Measurements from ENCODE around the gene HGS. TPM values are rescaled to one million over a fixed set of nuclear protein-coding genes. Genes with fewer than 3 reads are reported as not detected.

The HGS gene
- total RNA-seq, 4 donors from 2014 or later, result 51.5 to 90.5 (median 66.6) TPM

DNA sequence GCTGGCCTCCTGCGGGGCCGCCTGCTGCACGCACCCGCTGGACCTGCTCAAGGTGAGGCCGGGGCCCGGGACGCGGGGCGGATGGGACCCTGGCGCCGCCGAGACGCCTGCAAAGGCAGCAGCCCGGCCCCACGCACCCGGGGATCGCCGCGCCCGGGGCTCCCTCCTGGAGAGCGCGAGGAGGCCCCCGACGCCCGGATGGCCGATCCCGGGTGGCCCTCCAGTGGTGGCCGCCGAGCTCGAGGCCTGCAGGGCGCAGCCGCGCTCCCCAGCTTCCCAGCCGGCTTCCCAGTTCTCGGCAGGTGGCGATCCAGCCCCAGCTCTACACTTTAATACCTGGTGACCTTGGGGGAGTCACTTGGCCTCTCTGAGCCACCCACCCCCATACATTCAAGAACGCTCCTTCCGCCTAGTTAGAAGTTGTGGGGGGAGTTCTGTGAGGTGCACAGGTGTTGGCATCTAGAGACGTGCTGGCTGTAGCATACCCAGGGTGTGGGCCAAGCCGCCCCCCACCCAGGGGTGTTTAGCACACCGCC lies 28.7 kb downstream of the HGS start:
- no CpG with 5 or more reads among the region's 41 CpGs for WGBS, 2 donors (ENCODE audit: low coverage in 1 of 2)
- ATAC-seq, result peak; percentile 38
- no peaks in the 10 kb centered on the region for H3K9me3 ChIP-seq

GRCh38 chr17:81713004-81713555 lies 29.3 kb downstream of the HGS start:
- H3K36me3 ChIP-seq, result peaks cover 0 to 14% of the 10 kb centered on the region in 2 donors
- WGBS, 2 donors (ENCODE audit: low coverage in 1 of 2), result 22 to 100% methylated on average over 1 to 12 of the region's 18 CpGs
- peak overlapping the region in 2 of 4 donors; percentile 68 to 77 for H3K27ac ChIP-seq
- no peak for TF ChIP-seq EP300 (IDR thresholded peaks at IDR 0.05)
- TF ChIP-seq POLR2AphosphoS5 (IDR thresholded peaks at IDR 0.05), result no peak
- TF ChIP-seq, protein P1, sequence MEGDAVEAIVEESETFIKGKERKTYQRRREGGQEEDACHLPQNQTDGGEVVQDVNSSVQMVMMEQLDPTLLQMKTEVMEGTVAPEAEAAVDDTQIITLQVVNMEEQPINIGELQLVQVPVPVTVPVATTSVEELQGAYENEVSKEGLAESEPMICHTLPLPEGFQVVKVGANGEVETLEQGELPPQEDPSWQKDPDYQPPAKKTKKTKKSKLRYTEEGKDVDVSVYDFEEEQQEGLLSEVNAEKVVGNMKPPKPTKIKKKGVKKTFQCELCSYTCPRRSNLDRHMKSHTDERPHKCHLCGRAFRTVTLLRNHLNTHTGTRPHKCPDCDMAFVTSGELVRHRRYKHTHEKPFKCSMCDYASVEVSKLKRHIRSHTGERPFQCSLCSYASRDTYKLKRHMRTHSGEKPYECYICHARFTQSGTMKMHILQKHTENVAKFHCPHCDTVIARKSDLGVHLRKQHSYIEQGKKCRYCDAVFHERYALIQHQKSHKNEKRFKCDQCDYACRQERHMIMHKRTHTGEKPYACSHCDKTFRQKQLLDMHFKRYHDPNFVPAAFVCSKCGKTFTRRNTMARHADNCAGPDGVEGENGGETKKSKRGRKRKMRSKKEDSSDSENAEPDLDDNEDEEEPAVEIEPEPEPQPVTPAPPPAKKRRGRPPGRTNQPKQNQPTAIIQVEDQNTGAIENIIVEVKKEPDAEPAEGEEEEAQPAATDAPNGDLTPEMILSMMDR (IDR thresholded peaks at IDR 0.05), result no peak
- no peak for TF ChIP-seq POLR2A (IDR thresholded peaks at IDR 0.05)
- peaks cover 0 to 41% (median 28%) of the 10 kb centered on the region in 3 donors for H3K4me1 ChIP-seq
- no peak for ATAC-seq
- H3K9me3 ChIP-seq, result no peaks in the 10 kb centered on the region
- no peaks in the 10 kb centered on the region for H3K27me3 ChIP-seq
- H3K4me3 ChIP-seq, result peak overlapping the region; percentile 75 to 87

More for the DNA sequence above, 28.7 kb downstream of the HGS start:
- Histone ChIP-seq H3K4me3 (peak overlapping the region; percentile 75 to 87), H3K27ac (peak overlapping the region in 3 of 4 donors; percentile 56 to 77 (median 68)), H3K4me1 (peaks cover 0 to 41% (median 28%) of the 10 kb centered on the region in 3 donors), H3K27me3 (no peaks in the 10 kb centered on the region), H3K36me3 (peaks cover 0 to 14% of the 10 kb centered on the region in 2 donors)
- TF ChIP-seq EP300 (IDR thresholded peaks at IDR 0.05) (no peak), POLR2A (IDR thresholded peaks at IDR 0.05) (no peak), POLR2AphosphoS5 (IDR thresholded peaks at IDR 0.05) (no peak)
- TF ChIP-seq, protein P1 (IDR thresholded peaks at IDR 0.05), result peak in 3 of 4 experiments; percentile 5 to 33 (median 25)

- Histone ChIP-seq H3K36me3 (peaks cover 0 to 16% of the 10 kb centered on the region in 2 donors), H3K4me3 (no peak overlapping the region), H3K4me1 (peaks cover 0 to 41% (median 28%) of the 10 kb centered on the region in 3 donors), H3K27ac (no peak overlapping the region), H3K27me3 (no peaks in the 10 kb centered on the region), H3K9me3 (no peaks in the 10 kb centered on the region)
- ATAC-seq, result no peak
- TF ChIP-seq POLR2A (IDR thresholded peaks at IDR 0.05) (no peak), POLR2AphosphoS5 (IDR thresholded peaks at IDR 0.05) (no peak), EP300 (IDR thresholded peaks at IDR 0.05) (no peak)
- TF ChIP-seq, protein P1 (IDR thresholded peaks at IDR 0.05), result no peak
- WGBS, 2 donors (ENCODE audit: low coverage in 1 of 2), result 67 to 81% methylated on average over 3 of the region's 36 CpGs
Observed at GRCh38 chr17:81713556-81714411, 30.0 kb downstream of the HGS start.

- H3K4me1 ChIP-seq, result peaks cover 0 to 41% (median 28%) of the 10 kb centered on the region in 3 donors
- ATAC-seq, result no peak
Observed at GRCh38 chr17:81714412-81715106, 30.7 kb downstream of the HGS start.

More at GRCh38 chr17:81714412-81715106, 30.7 kb downstream of the HGS start:
- H3K27ac ChIP-seq, result no peak overlapping the region
- peaks cover 0 to 18% of the 10 kb centered on the region in 2 donors for H3K36me3 ChIP-seq
- 95% methylated on average over 14 of the region's 39 CpGs; no CpG with 5 or more reads in 1 of the 2 donors for WGBS, 2 donors (ENCODE audit: low coverage in 1 of 2)
- TF ChIP-seq EP300 (IDR thresholded peaks at IDR 0.05), result no peak
- TF ChIP-seq POLR2A (IDR thresholded peaks at IDR 0.05), result no peak
- TF ChIP-seq, protein P1 (IDR thresholded peaks at IDR 0.05), result no peak
- no peak for TF ChIP-seq POLR2AphosphoS5 (IDR thresholded peaks at IDR 0.05)
- H3K9me3 ChIP-seq, result no peaks in the 10 kb centered on the region
- H3K4me3 ChIP-seq, result no peak overlapping the region
- H3K27me3 ChIP-seq, result no peaks in the 10 kb centered on the region

Data from gastroesophageal sphincter (tissue), 4 donors.